GM19043 (cell line): ENCODE data around the gene LIPM.

Experiments
- ATAC-seq: cut with Tn5 transposase; IDR thresholded peaks from one replicate; pipeline ENCODE4 v1.9.1; 2021; ENCODE audit warnings: low read depth; ENCODE audit not compliant: unreplicated experiment

The LIPM gene, protein sequence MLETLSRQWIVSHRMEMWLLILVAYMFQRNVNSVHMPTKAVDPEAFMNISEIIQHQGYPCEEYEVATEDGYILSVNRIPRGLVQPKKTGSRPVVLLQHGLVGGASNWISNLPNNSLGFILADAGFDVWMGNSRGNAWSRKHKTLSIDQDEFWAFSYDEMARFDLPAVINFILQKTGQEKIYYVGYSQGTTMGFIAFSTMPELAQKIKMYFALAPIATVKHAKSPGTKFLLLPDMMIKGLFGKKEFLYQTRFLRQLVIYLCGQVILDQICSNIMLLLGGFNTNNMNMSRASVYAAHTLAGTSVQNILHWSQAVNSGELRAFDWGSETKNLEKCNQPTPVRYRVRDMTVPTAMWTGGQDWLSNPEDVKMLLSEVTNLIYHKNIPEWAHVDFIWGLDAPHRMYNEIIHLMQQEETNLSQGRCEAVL

DNA sequence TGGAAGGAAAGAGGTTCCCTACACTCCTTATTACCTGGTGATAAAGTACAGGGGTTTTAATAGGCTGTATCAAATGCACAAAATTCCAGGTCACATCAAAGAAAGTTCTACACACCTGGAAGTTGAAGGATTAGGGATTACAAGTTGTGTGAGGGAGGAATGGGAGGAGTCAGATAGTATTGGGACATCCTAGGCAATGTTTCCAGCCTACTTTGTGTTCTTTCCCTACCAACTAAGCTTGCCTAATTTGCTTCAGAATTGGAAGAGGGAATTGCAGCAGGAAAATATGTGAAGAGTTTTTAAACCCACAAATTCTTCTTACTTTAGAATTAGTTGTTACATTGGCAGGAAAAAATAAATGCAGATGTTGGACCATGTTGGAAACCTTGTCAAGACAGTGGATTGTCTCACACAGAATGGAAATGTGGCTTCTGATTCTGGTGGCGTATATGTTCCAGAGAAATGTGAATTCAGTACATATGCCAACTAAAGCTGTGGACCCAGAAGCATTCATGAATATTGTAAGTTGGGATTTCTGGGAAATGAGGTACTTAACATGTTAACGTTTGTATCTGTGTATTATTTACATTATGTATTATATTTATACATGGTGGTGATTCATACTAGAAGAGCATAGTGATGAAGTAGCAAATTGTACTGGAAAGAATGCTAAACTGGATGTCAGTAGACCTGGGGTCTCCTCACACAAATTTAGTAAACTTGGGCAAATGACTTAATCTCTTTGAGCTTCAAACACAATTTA, at the start of gene LIPM:
LIPM (plus strand) TSS at position 208 of the 763 bp plus-strand sequence; CDS start at position 375, 167 bp downstream.
- ATAC-seq, result no peak

DNA sequence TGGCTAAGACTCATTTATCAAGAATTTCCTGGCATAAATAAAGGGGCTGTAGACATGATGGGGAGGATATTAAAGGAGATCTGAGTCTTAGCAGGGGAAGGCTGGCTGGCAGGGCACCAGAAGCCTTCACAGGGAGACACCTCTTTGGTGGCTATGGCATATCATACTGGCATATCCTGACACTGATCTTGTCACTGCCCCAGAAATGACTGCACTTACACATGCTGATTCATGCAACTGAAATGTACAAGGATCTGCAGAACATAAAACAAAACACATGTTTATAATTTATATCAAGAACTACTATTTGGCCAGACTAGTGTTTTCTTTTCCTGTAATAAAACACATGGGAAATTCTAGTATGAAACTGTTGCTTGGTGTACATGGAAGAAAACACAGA, 48.2 kb upstream of the LIPM start:
- no peak for ATAC-seq

DNA sequence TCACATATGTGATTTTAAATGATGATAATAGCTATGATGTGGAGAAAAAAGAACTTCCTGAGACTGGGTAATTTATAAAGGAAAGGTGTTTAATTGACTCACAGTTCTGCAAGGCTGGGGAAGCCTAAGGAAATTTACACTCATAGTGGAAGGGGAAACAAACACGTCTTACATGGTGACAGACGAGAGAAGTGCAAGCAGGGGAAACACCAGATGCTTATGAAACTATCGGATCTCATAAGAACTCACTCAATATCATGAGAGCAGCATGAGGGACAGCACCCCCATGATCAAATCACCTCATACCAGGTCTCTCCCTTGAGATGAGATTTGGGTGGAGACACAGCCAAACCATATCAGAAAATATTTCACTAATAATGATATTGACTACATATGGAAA, 46.8 kb upstream of the LIPM start:
- peak; percentile 72 for ATAC-seq

DNA sequence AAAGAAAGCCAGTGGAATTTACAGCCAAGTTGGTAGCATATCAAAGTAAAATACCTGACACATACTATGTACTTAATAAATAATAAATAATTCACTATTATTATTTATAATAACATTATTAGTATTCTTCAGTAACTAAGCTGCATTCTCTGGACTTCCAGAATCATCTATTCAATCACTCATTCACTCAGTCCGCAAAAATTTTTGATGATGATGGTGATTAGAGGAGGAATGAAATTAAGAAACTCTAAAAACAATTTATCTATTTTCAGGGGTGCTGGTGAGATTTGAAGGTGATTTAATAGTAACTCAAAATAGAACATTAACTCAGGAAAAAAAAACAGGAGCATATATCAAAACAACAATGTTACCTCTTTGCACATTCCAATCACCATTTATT, 45.9 kb upstream of the LIPM start:
- no peak for ATAC-seq

DNA sequence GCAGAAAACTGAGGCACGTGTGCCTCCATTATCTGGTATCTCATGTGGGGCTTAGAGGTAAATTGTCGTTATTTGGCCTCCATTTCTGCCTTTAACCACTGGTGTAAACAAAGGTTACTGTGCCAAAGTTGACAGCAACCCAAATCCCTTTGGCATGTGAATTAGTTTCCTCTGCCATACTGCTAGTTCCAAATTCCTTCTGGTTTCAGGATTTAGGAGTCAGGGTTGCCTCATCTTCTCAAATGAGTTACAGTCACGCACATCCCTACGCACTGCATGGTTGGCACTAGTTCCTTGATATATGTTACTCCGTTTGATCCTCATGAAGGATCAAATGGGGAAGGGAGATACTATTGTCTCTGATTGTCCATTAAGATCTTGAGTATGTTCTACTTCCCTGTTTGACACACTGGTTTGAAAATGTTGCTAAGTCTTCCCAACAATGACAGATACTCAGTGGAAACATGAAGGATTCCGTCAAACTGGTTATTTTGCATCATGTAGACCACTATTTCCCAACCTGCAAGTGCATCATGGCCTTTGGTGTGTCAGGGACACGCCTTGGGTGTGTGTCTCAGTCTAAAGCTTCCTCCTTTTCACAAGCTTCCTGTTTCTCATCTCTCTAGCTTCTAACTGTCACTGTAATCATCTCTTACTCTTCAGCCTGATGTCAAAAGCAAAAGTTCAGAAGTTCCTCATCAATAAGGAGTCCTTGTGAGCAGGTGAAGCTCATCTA, 43.0 kb upstream of the LIPM start, which contains the start of gene LIPN:
LIPN (plus strand) TSS at position 655 of the 736 bp plus-strand sequence. CDS start 1,386 bp downstream, outside the sequence.
- ATAC-seq, result no peak

DNA sequence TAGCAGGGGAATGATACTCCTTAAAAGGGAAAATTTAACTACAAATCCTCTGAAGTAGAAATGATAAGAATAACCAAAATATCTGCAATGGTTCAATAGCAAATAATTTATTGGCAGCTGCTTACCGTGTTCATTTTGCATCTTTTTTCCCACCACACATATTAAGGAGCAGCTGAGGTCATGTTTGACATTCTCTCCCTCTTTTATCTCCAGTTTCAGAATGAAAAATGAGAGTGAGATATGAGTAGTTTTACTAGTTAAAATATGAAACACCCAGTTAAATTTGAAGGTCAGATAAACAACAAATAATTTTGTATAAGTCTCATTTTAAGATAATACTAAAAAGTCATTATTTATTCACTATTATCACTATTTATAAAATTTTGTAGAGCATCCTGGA, 39.6 kb upstream of the LIPM start:
- no peak for ATAC-seq

DNA sequence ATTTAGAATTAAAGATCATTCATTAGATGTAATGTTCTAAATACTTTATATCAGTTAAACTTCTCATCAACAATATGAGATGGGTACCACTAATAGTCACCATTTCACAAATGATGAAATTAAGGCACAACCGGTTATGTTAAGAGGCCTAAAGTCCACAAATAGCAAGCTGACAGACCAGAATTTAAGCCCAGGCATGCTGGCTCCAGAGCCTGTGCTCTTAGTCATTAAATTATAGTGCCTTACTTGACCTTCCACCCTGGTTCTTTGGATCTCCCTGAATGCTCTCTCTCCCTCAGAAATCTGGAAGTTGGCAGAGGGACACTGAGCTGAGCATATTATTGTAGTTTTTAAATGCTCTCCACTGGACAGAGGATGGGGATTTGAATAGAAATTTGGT, 39.1 kb upstream of the LIPM start:
- no peak for ATAC-seq

DNA sequence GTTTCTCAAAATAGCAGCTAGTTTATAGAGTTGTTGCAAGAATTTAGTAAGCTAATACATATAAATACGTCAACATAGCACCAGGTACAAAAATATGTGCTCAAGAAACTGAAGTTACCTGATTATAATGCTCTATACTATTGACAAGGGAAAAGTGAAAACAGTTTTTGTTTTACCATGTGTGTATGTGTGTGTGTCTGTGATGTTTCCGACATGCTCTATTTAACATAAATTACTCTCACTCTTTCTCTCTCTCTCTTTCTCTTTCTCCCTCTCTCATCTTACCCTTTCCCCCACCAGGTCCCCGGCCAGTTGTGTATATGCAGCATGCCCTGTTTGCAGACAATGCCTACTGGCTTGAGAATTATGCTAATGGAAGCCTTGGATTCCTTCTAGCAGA, 38.4 kb upstream of the LIPM start:
- ATAC-seq, result no peak

DNA sequence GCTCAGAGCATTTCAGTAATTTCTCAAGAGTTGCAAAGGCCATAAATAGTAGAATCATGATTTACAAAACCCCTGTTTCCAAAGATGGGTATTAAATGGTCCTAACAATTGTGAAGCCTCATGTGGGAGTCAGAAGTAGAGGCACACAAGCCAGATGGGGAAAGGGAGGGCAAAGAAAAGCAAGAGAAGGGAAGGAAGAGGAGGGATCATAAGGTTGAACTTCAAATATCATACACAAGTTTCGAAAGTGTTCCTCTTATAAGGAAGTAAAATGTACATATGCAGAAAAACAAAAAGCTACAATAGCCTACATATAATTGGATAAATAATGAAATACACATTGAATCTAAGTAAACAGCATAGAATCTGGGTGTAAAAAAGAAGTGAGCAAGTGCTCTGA, 36.7 kb upstream of the LIPM start:
- ATAC-seq, result no peak

DNA sequence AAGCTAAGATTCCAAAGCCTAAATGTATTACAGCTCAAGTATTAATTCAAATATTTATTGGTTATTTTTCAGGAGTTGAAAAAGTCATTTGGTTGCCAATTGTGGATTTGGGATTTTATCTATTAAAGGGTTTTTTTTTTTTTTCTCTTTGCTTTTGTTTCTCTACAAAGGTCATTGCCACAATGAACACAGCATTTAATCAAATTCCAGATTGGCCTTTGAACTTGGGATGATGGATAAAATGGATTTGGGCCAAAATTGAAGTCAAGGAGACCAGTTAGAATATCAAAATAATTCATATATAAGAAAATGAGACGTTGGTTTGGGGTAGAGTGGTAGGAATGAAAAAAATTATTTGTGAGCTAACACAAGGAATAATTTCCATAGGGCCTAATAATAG, 33.1 kb upstream of the LIPM start:
- ATAC-seq, result no peak

DNA sequence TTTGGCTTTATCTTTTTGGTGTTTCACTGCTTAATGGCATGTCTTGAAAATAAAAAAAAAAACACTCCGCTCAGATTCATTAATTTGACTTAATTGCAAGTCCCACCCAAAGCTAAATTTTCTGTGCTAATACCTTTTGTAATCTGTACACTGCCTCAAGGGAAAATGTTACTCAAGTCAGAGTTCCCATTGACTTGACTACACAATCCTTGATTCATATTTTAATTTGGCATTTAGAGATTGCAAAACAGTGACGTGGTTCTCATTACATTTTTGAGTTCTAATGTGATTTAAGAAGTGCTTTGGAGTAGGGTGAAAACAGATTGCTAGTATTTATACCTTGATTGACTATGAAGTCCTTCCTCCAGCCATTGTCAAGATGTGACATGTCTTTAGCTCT, 21.3 kb upstream of the LIPM start:
- ATAC-seq, result no peak

DNA sequence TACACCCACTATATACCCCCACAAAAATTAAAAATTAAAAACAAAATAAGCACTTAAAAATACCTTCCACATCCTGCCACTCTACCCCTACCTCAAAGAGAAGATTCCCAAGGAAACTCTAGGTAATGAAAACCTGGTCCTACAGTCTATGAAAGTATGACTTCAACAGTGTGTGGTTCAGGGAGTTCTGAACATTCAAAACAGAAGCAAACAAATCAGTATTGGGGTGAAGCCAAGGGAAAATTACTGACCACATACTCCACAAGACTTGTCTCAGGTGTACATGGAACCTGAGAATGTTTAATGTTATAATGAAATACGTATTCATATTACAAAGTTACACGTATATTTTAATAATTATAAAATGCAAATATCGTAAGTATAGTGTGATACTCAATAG, 20.3 kb upstream of the LIPM start:
- no peak for ATAC-seq

DNA sequence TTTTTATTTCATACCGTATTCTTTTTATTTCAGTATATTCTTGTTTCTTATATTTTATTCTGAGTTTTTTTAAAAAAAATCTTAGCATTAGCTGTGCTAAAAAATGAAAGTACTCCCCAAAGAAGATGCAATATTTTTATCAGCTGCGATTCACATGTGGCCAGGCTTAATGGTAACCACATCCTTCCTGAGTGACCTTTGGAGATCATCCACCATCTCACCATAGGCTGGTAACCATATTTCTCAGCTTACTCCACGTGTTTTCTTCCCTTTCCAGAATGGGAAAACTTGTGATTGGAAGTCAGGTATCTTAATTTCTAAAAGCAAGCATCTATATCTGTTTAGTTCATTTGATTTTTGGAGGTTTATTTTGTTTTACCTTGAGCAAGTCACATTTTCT, 18.8 kb upstream of the LIPM start:
- no peak for ATAC-seq

DNA sequence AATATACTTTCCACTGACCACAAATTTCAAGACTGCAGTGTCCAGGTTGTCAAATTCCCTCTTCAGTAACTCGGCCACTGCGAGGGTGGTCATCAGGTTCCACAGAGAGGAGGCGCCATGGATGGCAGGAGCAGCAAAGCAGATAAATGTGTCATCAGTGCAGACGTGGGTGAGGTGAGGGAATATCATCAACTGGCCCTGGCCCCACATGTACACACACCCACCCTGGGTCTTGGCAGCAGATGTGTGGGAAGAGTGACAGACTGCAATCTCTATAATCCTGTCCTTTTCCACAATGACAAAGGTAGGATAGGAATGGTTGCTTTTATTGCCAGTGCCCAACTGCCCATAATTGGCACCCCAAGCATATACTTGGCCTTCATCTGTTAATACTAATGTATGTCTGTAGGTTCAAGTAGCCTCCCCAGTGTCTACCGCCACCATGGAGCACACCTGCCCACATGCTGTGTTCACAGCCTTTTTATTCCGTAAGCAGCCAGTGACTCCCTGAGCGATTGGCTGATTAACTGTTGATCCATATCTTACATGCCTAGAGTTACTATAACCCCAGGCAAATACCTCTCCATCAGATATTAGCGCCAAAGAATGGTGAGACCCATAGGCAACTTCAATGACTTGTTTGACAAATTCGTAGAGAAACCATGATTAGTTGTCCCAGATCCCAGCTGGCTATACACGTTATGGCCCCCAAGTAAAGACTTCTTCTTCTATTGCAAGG, 16.3 kb upstream of the LIPM start:
- ATAC-seq, result no peak

DNA sequence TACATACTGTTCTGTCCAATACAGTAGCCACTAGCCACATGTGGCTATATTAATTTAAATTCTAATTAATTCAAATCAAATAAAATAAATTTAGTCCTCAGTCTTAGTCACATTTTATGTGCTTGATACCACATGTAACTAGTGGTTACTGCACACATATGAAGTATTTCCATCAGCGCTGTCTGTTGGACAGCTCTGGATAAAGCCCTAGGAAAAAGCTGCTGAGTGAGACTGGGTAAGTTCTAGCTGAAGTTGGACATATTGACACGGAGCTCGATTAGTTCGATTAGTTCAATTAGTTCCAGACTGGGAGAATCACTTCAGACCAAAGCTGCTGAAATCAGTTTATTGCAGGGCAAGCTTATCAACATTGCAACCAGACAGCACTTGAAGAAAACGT, 15.1 kb upstream of the LIPM start:
- no peak for ATAC-seq

DNA sequence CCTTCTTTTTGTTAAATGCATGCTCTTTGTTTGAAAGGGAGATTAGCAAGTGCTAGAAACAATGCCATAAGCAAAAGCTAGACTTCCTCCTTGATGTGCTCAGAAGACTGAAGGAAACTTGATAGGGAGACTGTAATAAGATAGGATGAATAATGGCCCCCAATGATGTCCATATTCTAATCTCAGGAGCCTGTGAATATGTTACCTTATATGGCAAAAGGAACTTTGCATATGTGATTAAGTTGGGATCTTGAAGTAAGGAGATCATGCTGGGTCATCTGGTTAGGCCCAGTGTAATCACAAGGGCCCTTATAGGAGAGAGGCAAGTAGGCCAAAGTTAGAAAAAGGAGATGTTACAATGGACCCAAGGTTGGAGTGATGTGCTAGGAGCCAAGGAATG, 13.6 kb upstream of the LIPM start:
- no peak for ATAC-seq

DNA sequence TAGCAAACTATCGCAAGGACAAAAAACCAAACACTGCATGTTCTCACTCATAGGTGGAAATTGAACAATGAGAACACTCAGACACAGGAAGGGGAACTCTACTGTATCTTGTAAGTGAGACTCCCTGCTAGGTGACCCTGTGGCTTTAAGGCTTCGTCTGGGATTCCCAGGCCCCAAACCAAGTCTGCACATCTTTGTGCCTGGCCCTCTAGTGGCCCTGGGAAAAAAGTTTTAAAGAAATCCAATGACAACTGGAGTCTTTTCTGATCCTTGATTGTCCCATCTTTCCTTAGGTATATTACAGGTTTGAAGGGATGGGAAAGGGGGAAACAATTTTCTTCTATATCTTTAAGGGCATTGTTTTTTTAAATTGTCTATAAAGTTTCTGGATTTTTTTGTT, 10.6 kb upstream of the LIPM start:
- ATAC-seq, result no peak

DNA sequence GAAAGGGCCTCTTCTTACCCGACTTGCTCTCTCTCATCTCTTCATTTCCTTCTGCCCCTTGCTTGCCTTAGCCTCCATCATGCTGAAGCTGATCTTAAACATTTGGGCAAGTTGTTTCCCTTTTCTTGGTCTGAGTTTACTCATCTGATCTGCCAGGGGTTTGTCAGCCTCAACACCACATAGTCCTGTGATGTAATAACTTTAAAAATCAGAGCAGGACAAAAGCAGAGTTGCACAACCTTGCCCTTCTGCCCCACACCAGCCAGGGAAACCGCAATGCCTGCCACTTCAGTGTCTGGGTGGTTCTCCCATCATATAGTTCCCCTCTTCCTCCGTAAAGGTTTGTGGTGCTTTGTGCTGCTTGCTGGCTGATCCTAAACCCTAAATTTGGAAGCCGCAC, 9.9 kb upstream of the LIPM start:
- no peak for ATAC-seq

DNA sequence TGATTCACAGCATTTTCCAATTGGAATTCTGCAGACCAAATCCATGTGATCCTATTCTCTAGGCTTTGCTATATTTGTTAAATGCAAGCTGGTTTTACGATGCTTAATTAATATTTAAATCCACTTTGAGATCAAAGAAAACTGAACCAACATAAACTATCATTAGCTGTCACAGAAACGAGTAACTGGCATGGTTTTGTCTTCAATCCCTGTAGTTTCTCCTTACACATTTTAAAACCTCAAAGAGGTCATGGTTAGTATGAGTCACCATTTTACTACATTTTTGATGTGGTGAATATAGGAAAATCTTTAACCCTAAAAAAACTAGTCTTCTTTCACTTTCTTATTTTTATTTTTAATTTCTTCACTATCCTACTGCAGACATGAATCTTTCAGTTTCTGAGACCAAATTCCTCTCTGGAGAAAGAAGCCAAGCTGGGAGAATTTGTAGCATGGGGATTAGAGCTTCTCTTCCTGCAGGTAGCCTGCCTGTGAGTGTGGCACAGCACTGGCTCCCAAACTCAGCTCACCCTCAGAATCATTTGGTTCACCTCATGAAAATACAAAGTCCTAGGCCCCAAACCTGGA, 8.7 kb upstream of the LIPM start:
- ATAC-seq, result no peak

DNA sequence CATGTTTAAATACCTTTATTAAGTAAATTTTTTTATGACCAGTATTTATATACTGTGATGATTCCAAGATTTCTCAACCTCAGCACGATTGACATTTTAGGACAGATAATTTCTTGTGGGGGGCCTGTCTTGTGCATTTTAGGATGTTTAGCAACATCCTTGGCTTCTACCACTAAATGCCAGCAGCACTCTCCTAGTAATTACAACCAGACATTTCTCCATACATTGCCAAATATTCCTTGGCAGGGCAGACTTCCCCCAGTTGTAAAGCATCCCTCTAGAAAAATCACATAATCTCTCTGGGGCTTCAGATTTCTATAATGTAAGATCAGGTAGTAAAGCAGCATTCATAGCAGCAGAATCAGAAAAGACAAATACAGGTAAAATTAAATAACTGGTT, 7.8 kb upstream of the LIPM start:
- no peak for ATAC-seq
